Skeletal muscle tissue (tissue), 4 donors: ENCODE measurements around the gene TTC31. TPM values are rescaled to one million over a fixed set of nuclear protein-coding genes. Genes with fewer than 3 reads are reported as not detected.

ENCODE experiments used
- H3K27ac ChIP-seq: one replicate; pipeline ENCODE4 v1.7.0; 2013; ENCODE audit warnings: mild to moderate bottlenecking, low read depth, low read length, inconsistent platforms
- H3K27me3 ChIP-seq, 3 donors: one replicate each; pipeline ENCODE4 v1.7.0; 2013; ENCODE audit warnings: low read length in 3 of 3; ENCODE audit not compliant: control insufficient read depth in 3 of 3, insufficient read depth in 3 of 3
- H3K36me3 ChIP-seq, 3 donors: one replicate each; pipeline ENCODE4 v1.7.0; 2013; ENCODE audit warnings: low read length in 3 of 3; ENCODE audit not compliant: control insufficient read depth in 3 of 3, insufficient read depth in 3 of 3
- H3K4me1 ChIP-seq, 3 donors: one replicate each; pipeline ENCODE4 v1.7.0; 2013; ENCODE audit warnings: low read length in 3 of 3, mild to moderate bottlenecking in 3 of 3; ENCODE audit not compliant: control insufficient read depth in 3 of 3, insufficient read depth in 3 of 3
- H3K4me3 ChIP-seq, 3 donors: one replicate each; pipeline ENCODE4 v1.7.0; 2013; ENCODE audit warnings: low read length in 3 of 3
- H3K9ac ChIP-seq, 3 donors: one replicate each; pipeline ENCODE4 v1.7.0; 2013; ENCODE audit warnings: low read length in 3 of 3, mild to moderate bottlenecking in 3 of 3, moderate library complexity in 2 of 3, low read depth in 1 of 3
- H3K9me3 ChIP-seq, 3 donors: one replicate each; pipeline ENCODE4 v1.7.0; 2013; ENCODE audit warnings: low read length in 3 of 3; ENCODE audit not compliant: control insufficient read depth in 3 of 3
- total RNA-seq: library from RNA; depleted of rRNA; stranded (reverse); fragments of >200 nt; gene quantifications from one replicate; pipeline ENCODE4 v1.2.3, GENCODE V29; 2014
- donor health status: Osteomylitis.

Gene TTC31
- total RNA-seq, 1 donor from 2014 or later, result 4.2 TPM

GRCh38 chr2:74514368-74515270 is 31.7 kb downstream of the TTC31 start, which contains the start of gene TLX2:
Gene TLX2 (plus strand): TSS chr2:74514450. CDS start chr2:74514807, 357 bp downstream.
- Histone ChIP-seq H3K4me3 (no peak within 1 kb of the TSS), H3K36me3 (no peaks in the 10 kb centered on the region), H3K27ac (no peak within 1 kb of the TSS), H3K4me1 (peaks cover 12 to 15% (median 15%) of the 10 kb centered on the region in 3 donors), H3K9ac (no peak within 1 kb of the TSS), H3K9me3 (no peaks in the 10 kb centered on the region), H3K27me3 (peaks cover 89 to 93% (median 93%) of the 10 kb centered on the region in 3 donors)

GRCh38 chr2:74515271-74515980 is 32.5 kb downstream of the TTC31 start:
- H3K27ac ChIP-seq, result no peak overlapping the region
- H3K4me3 ChIP-seq, result peak overlapping the region in 2 of 3 donors; percentile 35 to 57
- no peaks in the 10 kb centered on the region for H3K36me3 ChIP-seq
- no peaks in the 10 kb centered on the region for H3K9me3 ChIP-seq
- H3K9ac ChIP-seq, result no peak overlapping the region
- H3K27me3 ChIP-seq, result peaks cover 93 to 94% (median 94%) of the 10 kb centered on the region in 3 donors
- H3K4me1 ChIP-seq, result peaks cover 12 to 15% (median 15%) of the 10 kb centered on the region in 3 donors

- no peaks in the 10 kb centered on the region for H3K36me3 ChIP-seq
- H3K9ac ChIP-seq, result no peak overlapping the region
- peaks cover 12 to 15% (median 15%) of the 10 kb centered on the region in 3 donors for H3K4me1 ChIP-seq
- peaks cover 88 to 93% (median 91%) of the 10 kb centered on the region in 3 donors for H3K27me3 ChIP-seq
- no peak overlapping the region for H3K27ac ChIP-seq
- H3K4me3 ChIP-seq, result peak overlapping the region; percentile 9 to 57 (median 41)
- H3K9me3 ChIP-seq, result no peaks in the 10 kb centered on the region
Observed at GRCh38 chr2:74515981-74516633, 33.2 kb downstream of the TTC31 start.

- Histone ChIP-seq H3K4me3 (peak overlapping the region in 2 of 3 donors; percentile 41 to 57), H3K9me3 (no peaks in the 10 kb centered on the region), H3K27me3 (peaks cover 83 to 88% (median 86%) of the 10 kb centered on the region in 3 donors), H3K27ac (no peak overlapping the region), H3K36me3 (no peaks in the 10 kb centered on the region), H3K9ac (no peak overlapping the region), H3K4me1 (peaks cover 12 to 15% (median 15%) of the 10 kb centered on the region in 3 donors)
Observed at GRCh38 chr2:74516650-74517049, 33.8 kb downstream of the TTC31 start.

GRCh38 chr2:74522516-74522915 is 39.6 kb downstream of the TTC31 start:
- H3K4me3 ChIP-seq, result no peak overlapping the region
- H3K27ac ChIP-seq, result no peak overlapping the region
- H3K4me1 ChIP-seq, result no peaks in the 10 kb centered on the region
- no peaks in the 10 kb centered on the region for H3K9me3 ChIP-seq
- peaks cover 33 to 34% (median 33%) of the 10 kb centered on the region in 3 donors for H3K27me3 ChIP-seq
- no peak overlapping the region for H3K9ac ChIP-seq
- H3K36me3 ChIP-seq, result peaks cover 18 to 21% (median 20%) of the 10 kb centered on the region in 3 donors

- Histone ChIP-seq H3K4me1 (peaks cover 11 to 15% (median 14%) of the 10 kb centered on the region in 3 donors), H3K27me3 (peaks cover 18 to 19% (median 18%) of the 10 kb centered on the region in 3 donors), H3K4me3 (no peak overlapping the region), H3K9me3 (no peaks in the 10 kb centered on the region), H3K9ac (no peak overlapping the region), H3K36me3 (peaks cover 28 to 35% (median 30%) of the 10 kb centered on the region in 3 donors), H3K27ac (no peak overlapping the region)
Observed at GRCh38 chr2:74524005-74524404, 41.1 kb downstream of the TTC31 start.

DNA sequence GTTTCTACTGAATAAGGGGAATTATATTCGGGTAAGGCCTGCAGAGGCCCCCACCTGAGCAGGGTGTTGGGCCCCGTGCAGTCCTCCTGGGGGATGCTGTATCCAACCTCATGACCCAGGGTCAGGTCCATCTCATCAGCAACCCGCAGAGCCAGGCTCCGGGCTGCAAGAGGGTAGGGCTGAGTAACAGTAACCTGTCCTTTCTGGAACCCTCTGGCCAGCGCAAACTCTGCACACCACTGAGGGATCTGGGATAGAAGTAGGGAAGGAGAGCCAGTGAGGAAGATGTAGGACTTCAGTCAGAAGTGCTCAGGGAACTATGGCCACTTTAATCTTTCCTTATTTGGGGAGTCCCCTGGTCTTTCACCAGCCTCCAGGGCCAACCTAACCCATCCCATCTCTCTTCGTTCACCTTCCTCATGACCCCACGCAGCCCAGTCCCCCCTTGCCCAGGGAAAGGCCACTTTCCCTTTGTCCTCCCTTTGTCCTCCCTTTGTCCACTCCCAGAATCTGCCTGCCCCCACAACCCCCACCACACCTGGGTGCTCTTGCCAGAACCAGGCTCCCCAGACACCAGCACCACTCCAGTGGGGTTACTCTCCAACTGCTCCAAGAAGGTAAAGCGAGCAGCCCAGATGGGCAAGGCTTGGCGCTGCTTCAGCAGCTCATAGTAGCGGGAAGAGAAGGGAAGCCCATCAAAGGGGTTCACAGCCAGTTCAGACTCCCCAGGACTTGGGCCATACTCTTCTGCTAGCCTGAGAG is 42.3 kb downstream of the TTC31 start:
- Histone ChIP-seq H3K9ac (no peak overlapping the region), H3K27ac (no peak overlapping the region), H3K27me3 (peaks cover 7 to 8% (median 8%) of the 10 kb centered on the region in 3 donors), H3K36me3 (peaks cover 28 to 35% (median 30%) of the 10 kb centered on the region in 3 donors), H3K4me1 (peaks cover 13 to 17% (median 17%) of the 10 kb centered on the region in 3 donors), H3K4me3 (no peak overlapping the region), H3K9me3 (no peaks in the 10 kb centered on the region)

DNA sequence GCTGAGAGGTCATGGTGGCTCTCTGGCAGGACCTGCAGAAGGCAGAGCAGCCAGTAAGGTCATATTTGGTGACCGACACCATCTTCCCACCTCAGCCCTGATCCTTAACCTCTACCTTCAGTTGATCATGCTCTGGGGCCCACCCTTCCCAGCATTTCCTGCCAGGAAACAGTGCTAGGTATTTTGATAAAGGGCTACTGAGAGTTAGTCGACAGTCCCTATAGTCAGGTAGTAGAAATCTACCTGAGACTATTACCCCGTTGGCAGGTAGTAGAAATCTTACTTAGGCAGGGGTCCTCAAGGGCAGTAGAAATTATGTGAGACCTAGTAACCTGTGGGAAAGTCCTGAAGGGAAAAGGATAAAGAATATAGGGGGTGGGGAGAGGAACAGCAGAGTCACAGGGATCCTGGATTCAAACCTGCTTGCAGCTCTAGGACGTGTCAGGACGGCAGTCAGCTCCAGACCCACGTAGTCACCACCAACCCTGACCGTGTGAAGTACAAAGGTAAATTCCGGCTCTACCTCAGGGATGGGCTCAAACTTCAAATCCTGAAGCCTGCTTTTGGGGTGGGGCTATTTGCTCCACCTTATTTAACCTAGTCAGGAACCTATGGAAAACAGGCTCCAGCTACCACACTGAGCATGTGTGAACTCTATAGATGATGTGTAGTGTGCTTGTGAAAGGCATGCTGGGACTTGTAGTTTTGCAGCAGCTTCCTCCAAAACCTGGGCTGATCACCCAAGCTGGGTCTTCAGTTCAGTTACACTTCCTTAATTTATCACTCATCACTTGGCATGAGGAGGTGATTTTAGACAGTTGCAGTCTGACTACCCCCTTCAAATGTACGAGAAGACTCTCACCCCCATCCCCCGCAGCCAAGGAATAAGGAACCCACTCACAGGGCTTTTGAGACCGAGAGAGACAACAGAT is 43.1 kb downstream of the TTC31 start, which contains the start of gene DQX1:
DQX1 (minus strand) TSS at position 515 of the 932 bp plus-strand sequence; CDS start at position 13, 502 bp downstream.
- no peak within 1 kb of the TSS for H3K27ac ChIP-seq
- no peak within 1 kb of the TSS for H3K4me3 ChIP-seq
- H3K27me3 ChIP-seq, result peaks cover 0 to 4% (median 0%) of the 10 kb centered on the region in 3 donors
- H3K9me3 ChIP-seq, result no peaks in the 10 kb centered on the region
- peaks cover 19 to 24% (median 23%) of the 10 kb centered on the region in 3 donors for H3K4me1 ChIP-seq
- no peak within 1 kb of the TSS for H3K9ac ChIP-seq
- peaks cover 28 to 39% (median 32%) of the 10 kb centered on the region in 3 donors for H3K36me3 ChIP-seq
